ENCODE measurements around the gene RHBDD1. TPM values are rescaled to one million over a fixed set of nuclear protein-coding genes. Genes with fewer than 3 reads are reported as not detected.

The RHBDD1 gene
- total and polyA plus RNA-seq, 8 donors = 1.8 to 31.6 (median 6.0) TPM

- intact Hi-C loops (cut with DNase I; ENCODE audit: low total_unique reads) = loop anchor here (10.0 kb wide), 1 partner anchor 578 kb away; no protein-coding TSS in a partner anchor
Measured at GRCh38 chr2:226792155-226792881, 43.5 kb upstream of the RHBDD1 start.

DNA sequence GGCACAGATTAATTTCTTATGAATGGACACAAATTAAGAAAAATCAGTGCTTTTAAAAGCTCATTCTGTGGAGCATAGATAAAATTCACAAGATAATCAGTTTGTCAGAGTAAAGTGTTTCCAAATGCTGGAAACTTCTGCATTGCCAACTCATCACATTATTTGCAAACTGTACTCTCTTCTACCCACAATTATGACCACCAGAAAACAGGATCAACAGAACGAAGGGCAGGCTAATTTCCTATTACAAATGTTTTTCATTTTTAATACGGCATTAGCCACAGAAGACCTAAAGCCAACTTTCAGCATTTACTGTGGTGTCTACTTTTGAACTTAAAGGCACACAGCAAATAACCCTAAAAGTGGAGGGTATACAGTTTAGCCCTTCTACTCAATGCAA lies 42.2 kb upstream of the RHBDD1 start:
- peak overlapping the region in 4 of 5 donors; percentile 94 to 96 (median 96) for H3K27ac ChIP-seq
- TF ChIP-seq EP300 (IDR thresholded peaks at IDR 0.05) = no peak
- TF ChIP-seq POLR2A (IDR thresholded peaks at IDR 0.05) = no peak
- TF ChIP-seq, protein P1, sequence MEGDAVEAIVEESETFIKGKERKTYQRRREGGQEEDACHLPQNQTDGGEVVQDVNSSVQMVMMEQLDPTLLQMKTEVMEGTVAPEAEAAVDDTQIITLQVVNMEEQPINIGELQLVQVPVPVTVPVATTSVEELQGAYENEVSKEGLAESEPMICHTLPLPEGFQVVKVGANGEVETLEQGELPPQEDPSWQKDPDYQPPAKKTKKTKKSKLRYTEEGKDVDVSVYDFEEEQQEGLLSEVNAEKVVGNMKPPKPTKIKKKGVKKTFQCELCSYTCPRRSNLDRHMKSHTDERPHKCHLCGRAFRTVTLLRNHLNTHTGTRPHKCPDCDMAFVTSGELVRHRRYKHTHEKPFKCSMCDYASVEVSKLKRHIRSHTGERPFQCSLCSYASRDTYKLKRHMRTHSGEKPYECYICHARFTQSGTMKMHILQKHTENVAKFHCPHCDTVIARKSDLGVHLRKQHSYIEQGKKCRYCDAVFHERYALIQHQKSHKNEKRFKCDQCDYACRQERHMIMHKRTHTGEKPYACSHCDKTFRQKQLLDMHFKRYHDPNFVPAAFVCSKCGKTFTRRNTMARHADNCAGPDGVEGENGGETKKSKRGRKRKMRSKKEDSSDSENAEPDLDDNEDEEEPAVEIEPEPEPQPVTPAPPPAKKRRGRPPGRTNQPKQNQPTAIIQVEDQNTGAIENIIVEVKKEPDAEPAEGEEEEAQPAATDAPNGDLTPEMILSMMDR (IDR thresholded peaks at IDR 0.05) = no peak
- TF ChIP-seq POLR2AphosphoS5 (IDR thresholded peaks at IDR 0.05) = no peak
- DNase-seq = no peak
- H3K9me3 ChIP-seq = no peaks in the 10 kb centered on the region
- peaks cover 0 to 8% (median 0%) of the 10 kb centered on the region in 4 donors for H3K36me3 ChIP-seq
- peaks cover 0 to 8% (median 0%) of the 10 kb centered on the region in 3 donors for H3K27me3 ChIP-seq
- WGBS, 5 donors = 14 to 27% (median 24%) methylated on average over 2 of the region's 2 CpGs
- peaks cover 42 to 85% (median 62%) of the 10 kb centered on the region in 4 donors for H3K4me1 ChIP-seq
- H3K4me3 ChIP-seq = peak overlapping the region; percentile 62 to 94 (median 82)
- intact Hi-C loops (cut with DNase I; ENCODE audit: low total_unique reads) = loop anchor here (10.0 kb wide), 1 partner anchor 579 kb away; no protein-coding TSS in a partner anchor

More at GRCh38 chr2:226792155-226792881, 43.5 kb upstream of the RHBDD1 start:
- TF ChIP-seq EP300 (IDR thresholded peaks at IDR 0.05) = no peak
- no peak for TF ChIP-seq POLR2AphosphoS5 (IDR thresholded peaks at IDR 0.05)
- 18 to 35% (median 22%) methylated on average over 7 of the region's 7 CpGs for WGBS, 5 donors
- peak overlapping the region; percentile 94 to 97 (median 96) for H3K27ac ChIP-seq
- H3K27me3 ChIP-seq = no peaks in the 10 kb centered on the region
- peak overlapping the region; percentile 61 to 85 (median 64) for H3K4me3 ChIP-seq
- H3K9me3 ChIP-seq = no peaks in the 10 kb centered on the region
- peaks cover 0 to 5% (median 0%) of the 10 kb centered on the region in 4 donors for H3K36me3 ChIP-seq
- peaks cover 29 to 83% (median 58%) of the 10 kb centered on the region in 4 donors for H3K4me1 ChIP-seq
- DNase-seq = peak in 1 of 2 donors; percentile 43

- intact Hi-C loops (cut with DNase I; ENCODE audit: low total_unique reads) = loop anchor here (10.0 kb wide), 1 partner anchor 579 kb away; no protein-coding TSS in a partner anchor
- Histone ChIP-seq H3K4me1 (peaks cover 42 to 82% (median 63%) of the 10 kb centered on the region in 4 donors), H3K36me3 (peaks cover 0 to 8% (median 0%) of the 10 kb centered on the region in 4 donors), H3K27me3 (peaks cover 0 to 14% (median 0%) of the 10 kb centered on the region in 3 donors), H3K27ac (peak overlapping the region in 4 of 5 donors; percentile 94 to 96 (median 96)), H3K9me3 (no peaks in the 10 kb centered on the region), H3K4me3 (peak overlapping the region; percentile 62 to 94 (median 82))
- TF ChIP-seq POLR2AphosphoS5 (IDR thresholded peaks at IDR 0.05) = no peak
- no peak for TF ChIP-seq EP300 (IDR thresholded peaks at IDR 0.05)
- TF ChIP-seq, protein P1 (IDR thresholded peaks at IDR 0.05) = no peak
- no peak for TF ChIP-seq POLR2A (IDR thresholded peaks at IDR 0.05)
- WGBS, 5 donors = 15 to 26% (median 22%) methylated on average over 4 of the region's 4 CpGs
- no peak for DNase-seq
Measured at GRCh38 chr2:226794196-226794661, 41.6 kb upstream of the RHBDD1 start.

GRCh38 chr2:226794751-226795171 lies 41.1 kb upstream of the RHBDD1 start:
- Histone ChIP-seq H3K36me3 (peaks cover 0 to 8% (median 0%) of the 10 kb centered on the region in 4 donors), H3K27me3 (peaks cover 0 to 18% (median 0%) of the 10 kb centered on the region in 3 donors), H3K27ac (peak overlapping the region; percentile 93 to 96 (median 96)), H3K4me1 (peaks cover 42 to 82% (median 62%) of the 10 kb centered on the region in 4 donors), H3K4me3 (peak overlapping the region; percentile 62 to 94 (median 82)), H3K9me3 (no peaks in the 10 kb centered on the region)
- peak in 1 of 2 donors; percentile 67 for DNase-seq
- TF ChIP-seq POLR2AphosphoS5 (IDR thresholded peaks at IDR 0.05) (no peak), POLR2A (IDR thresholded peaks at IDR 0.05) (no peak), EP300 (IDR thresholded peaks at IDR 0.05) (no peak)
- TF ChIP-seq, protein P1 (IDR thresholded peaks at IDR 0.05) = no peak
- intact Hi-C loops (cut with DNase I; ENCODE audit: low total_unique reads) = loop anchor here (10.0 kb wide), 1 partner anchor 580 kb away; no protein-coding TSS in a partner anchor
- 14 to 27% (median 18%) methylated on average over 4 to 9 of the region's 9 CpGs for WGBS, 5 donors

All from stomach (tissue), 9 donors.